ENCODE data around the gene ZXDC.

ZXDC gene

GRCh38 chr3:126503701-126504100 lies 28.0 kb upstream of the ZXDC start:
- Histone ChIP-seq H3K79me2 (ENCODE audit: insufficient read depth, low read length) (no peaks in the 10 kb centered on the region), H3K9me3 (ENCODE audit: insufficient read depth, low read depth, low read length) (no peaks in the 10 kb centered on the region), H3K27me3 (ENCODE audit: insufficient read depth, low read length, poor library complexity, severe bottlenecking) (no peaks in the 10 kb centered on the region), H3K4me3 (ENCODE audit: low read length, poor library complexity, severe bottlenecking) (no peak overlapping the region), H4K20me1 (ENCODE audit: insufficient read depth, low read length, poor library complexity, severe bottlenecking) (no peaks in the 10 kb centered on the region), H3K4me1 (ENCODE audit: insufficient read depth, low read length, poor library complexity, severe bottlenecking) (peaks cover 10% of the 10 kb centered on the region), H3F3A (ENCODE audit: low read depth) (no peaks in the 10 kb centered on the region), H3K36me3 (ENCODE audit: insufficient read depth, low read length) (no peaks in the 10 kb centered on the region), H3K4me2 (ENCODE audit: low read depth, low read length, poor library complexity, severe bottlenecking) (no peak overlapping the region), H3K9ac (ENCODE audit: low read depth, low read length, poor library complexity, severe bottlenecking) (no peak overlapping the region), H3K9me2 (replicated peaks; ENCODE audit: low read depth, low read length) (no peaks in the 10 kb centered on the region), H2AFZ (ENCODE audit: low read length) (no peak overlapping the region)
- TF ChIP-seq, protein P1, sequence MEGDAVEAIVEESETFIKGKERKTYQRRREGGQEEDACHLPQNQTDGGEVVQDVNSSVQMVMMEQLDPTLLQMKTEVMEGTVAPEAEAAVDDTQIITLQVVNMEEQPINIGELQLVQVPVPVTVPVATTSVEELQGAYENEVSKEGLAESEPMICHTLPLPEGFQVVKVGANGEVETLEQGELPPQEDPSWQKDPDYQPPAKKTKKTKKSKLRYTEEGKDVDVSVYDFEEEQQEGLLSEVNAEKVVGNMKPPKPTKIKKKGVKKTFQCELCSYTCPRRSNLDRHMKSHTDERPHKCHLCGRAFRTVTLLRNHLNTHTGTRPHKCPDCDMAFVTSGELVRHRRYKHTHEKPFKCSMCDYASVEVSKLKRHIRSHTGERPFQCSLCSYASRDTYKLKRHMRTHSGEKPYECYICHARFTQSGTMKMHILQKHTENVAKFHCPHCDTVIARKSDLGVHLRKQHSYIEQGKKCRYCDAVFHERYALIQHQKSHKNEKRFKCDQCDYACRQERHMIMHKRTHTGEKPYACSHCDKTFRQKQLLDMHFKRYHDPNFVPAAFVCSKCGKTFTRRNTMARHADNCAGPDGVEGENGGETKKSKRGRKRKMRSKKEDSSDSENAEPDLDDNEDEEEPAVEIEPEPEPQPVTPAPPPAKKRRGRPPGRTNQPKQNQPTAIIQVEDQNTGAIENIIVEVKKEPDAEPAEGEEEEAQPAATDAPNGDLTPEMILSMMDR (conservative IDR thresholded peaks at IDR 0.05; ENCODE audit: low read length): no peak
- no peak for TF ChIP-seq EZH2phosphoT487 (IDR thresholded peaks at IDR 0.05; ENCODE audit: borderline replicate concordance)

- Histone ChIP-seq H3K9me2 (replicated peaks; ENCODE audit: low read depth, low read length) (no peaks in the 10 kb centered on the region), H3K27me3 (ENCODE audit: insufficient read depth, low read length, poor library complexity, severe bottlenecking) (no peaks in the 10 kb centered on the region), H3K4me1 (ENCODE audit: insufficient read depth, low read length, poor library complexity, severe bottlenecking) (peaks cover 21% of the 10 kb centered on the region), H3K4me2 (ENCODE audit: low read depth, low read length, poor library complexity, severe bottlenecking) (no peak overlapping the region), H3K79me2 (ENCODE audit: insufficient read depth, low read length) (no peaks in the 10 kb centered on the region), H2AFZ (ENCODE audit: low read length) (no peak overlapping the region), H3F3A (ENCODE audit: low read depth) (no peaks in the 10 kb centered on the region), H4K20me1 (ENCODE audit: insufficient read depth, low read length, poor library complexity, severe bottlenecking) (no peaks in the 10 kb centered on the region), H3K9ac (ENCODE audit: low read depth, low read length, poor library complexity, severe bottlenecking) (no peak overlapping the region), H3K4me3 (ENCODE audit: low read length, poor library complexity, severe bottlenecking) (no peak overlapping the region), H3K9me3 (ENCODE audit: insufficient read depth, low read depth, low read length) (no peaks in the 10 kb centered on the region), H3K36me3 (ENCODE audit: insufficient read depth, low read length) (no peaks in the 10 kb centered on the region)
- no peak for TF ChIP-seq EZH2phosphoT487 (IDR thresholded peaks at IDR 0.05; ENCODE audit: borderline replicate concordance)
- TF ChIP-seq, protein P1 (conservative IDR thresholded peaks at IDR 0.05; ENCODE audit: low read length): no peak
Measured at GRCh38 chr3:126502656-126503055, 27.0 kb upstream of the ZXDC start.

DNA sequence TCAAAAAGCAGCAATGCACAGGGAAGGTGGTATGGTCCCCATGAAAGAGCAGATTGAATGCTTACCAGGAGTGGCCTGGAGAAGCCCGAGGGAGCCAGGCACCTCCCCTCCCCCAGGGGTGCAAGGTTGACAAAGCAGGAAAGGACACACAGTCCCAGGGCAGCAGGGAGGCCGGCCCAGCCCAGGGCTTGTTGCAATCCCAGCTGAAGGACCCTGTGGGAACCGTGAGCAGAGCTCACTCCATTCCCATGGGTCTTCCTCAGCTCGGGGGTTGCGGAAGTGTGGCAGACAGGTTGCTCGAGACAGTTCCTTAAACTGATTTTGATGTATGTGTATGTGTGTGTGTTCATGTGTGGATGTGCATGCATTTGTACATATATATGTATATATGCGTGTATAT lies 26.0 kb upstream of the ZXDC start:
- H2AFZ ChIP-seq (ENCODE audit: low read length): no peak overlapping the region
- no peak overlapping the region for H3K4me3 ChIP-seq (ENCODE audit: low read length, poor library complexity, severe bottlenecking)
- TF ChIP-seq EZH2phosphoT487 (IDR thresholded peaks at IDR 0.05; ENCODE audit: borderline replicate concordance): no peak
- TF ChIP-seq, protein P1 (conservative IDR thresholded peaks at IDR 0.05; ENCODE audit: low read length): no peak
- no peak overlapping the region for H3K9ac ChIP-seq (ENCODE audit: low read depth, low read length, poor library complexity, severe bottlenecking)
- no peaks in the 10 kb centered on the region for H4K20me1 ChIP-seq (ENCODE audit: insufficient read depth, low read length, poor library complexity, severe bottlenecking)
- no peaks in the 10 kb centered on the region for H3K79me2 ChIP-seq (ENCODE audit: insufficient read depth, low read length)
- H3K36me3 ChIP-seq (ENCODE audit: insufficient read depth, low read length): no peaks in the 10 kb centered on the region
- no peaks in the 10 kb centered on the region for H3F3A ChIP-seq (ENCODE audit: low read depth)
- no peaks in the 10 kb centered on the region for H3K9me2 ChIP-seq (replicated peaks; ENCODE audit: low read depth, low read length)
- H3K4me1 ChIP-seq (ENCODE audit: insufficient read depth, low read length, poor library complexity, severe bottlenecking): peaks cover 30% of the 10 kb centered on the region
- H3K4me2 ChIP-seq (ENCODE audit: low read depth, low read length, poor library complexity, severe bottlenecking): no peak overlapping the region
- H3K9me3 ChIP-seq (ENCODE audit: insufficient read depth, low read depth, low read length): no peaks in the 10 kb centered on the region
- no peaks in the 10 kb centered on the region for H3K27me3 ChIP-seq (ENCODE audit: insufficient read depth, low read length, poor library complexity, severe bottlenecking)

Data from Loucy (cell line).